Gastrocnemius medialis (tissue), 4 donors: ENCODE results near the gene ZNF165.

ENCODE experiments used
- POLR2A ChIP-seq, 2 donors: fragments of 450-650 bp; IDR thresholded peaks; one replicate each; pipeline ENCODE4 v1.6.1; 2017; ENCODE audit warnings: antibody characterized with exemption in 2 of 2, mild to moderate bottlenecking in 2 of 2, moderate library complexity in 2 of 2
- TF ChIP-seq, protein P1 (sequence below), 5 experiments: fragments of 450-650 bp in 3 of 5; fragments of 200-600 bp in 2 of 5; sonication (generic) in 2 of 5; IDR thresholded peaks in 4 of 5; conservative IDR thresholded peaks in 1 of 5; 1 replicate in 4 of 5; 2 replicates in 1 of 5; pipeline ENCODE4 v1.5.1; 2016 to 2019; ENCODE audit warnings: antibody characterized with exemption in 5 of 5, mild to moderate bottlenecking in 3 of 5, moderate library complexity in 3 of 5

DNA sequence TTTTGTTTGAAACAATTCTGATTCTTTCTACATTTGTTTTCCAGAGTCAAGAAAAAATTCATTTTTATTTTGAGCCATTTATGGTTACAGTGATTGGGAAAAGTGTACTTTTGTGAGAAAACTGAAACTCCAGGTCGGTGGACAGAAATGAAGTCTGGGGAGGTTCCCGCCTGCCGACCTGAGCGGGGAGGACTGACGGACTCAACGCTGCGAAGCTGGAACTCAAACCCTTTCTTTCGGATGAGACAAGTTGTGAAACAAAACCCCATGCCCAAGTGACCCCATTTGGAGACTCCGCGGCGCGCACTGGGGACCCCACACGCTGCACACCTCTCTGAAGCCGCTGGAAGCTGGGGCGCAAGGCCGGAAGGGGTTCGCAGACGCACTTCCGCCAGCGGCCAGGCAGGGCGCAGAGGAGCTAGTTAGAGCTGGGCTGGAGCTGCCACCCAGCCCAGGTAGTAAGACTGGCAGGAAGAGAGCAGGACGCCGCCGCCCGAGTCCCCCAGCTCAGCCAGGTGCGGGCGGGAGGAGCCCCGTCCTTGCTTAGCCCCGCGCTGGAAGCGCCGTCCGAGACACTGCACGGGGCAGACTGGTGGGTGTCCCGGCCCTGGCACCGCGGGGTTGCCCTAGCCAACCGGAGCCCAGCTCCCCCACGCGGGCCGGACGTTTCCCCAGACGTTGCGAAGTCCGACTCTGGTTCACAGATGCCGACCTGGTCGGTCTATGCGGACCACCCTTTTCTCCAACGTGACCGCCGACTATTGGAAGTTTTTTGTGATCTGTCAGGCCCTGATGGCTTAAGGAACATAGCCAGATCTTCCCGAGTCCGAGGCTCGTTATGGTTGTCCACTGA lies 24.2 kb downstream of the ZNF165 start:
- TF ChIP-seq, protein P1, sequence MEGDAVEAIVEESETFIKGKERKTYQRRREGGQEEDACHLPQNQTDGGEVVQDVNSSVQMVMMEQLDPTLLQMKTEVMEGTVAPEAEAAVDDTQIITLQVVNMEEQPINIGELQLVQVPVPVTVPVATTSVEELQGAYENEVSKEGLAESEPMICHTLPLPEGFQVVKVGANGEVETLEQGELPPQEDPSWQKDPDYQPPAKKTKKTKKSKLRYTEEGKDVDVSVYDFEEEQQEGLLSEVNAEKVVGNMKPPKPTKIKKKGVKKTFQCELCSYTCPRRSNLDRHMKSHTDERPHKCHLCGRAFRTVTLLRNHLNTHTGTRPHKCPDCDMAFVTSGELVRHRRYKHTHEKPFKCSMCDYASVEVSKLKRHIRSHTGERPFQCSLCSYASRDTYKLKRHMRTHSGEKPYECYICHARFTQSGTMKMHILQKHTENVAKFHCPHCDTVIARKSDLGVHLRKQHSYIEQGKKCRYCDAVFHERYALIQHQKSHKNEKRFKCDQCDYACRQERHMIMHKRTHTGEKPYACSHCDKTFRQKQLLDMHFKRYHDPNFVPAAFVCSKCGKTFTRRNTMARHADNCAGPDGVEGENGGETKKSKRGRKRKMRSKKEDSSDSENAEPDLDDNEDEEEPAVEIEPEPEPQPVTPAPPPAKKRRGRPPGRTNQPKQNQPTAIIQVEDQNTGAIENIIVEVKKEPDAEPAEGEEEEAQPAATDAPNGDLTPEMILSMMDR (IDR thresholded peaks at IDR 0.05 in 4 of 5, conservative IDR thresholded peaks at IDR 0.05 in 1 of 5) = peak; percentile 38 to 76 (median 60)
- peak in 1 of 2 donors; percentile 32 for TF ChIP-seq POLR2A (IDR thresholded peaks at IDR 0.05)
